ENCODE results near the gene CXCR1.

- TF ChIP-seq CTCF (IDR thresholded peaks at IDR 0.05) (no peak), EZH2 (IDR thresholded peaks at IDR 0.05) (no peak)
These were observed 26.9 kb upstream of the CXCR1 start for GRCh38 chr2:218193701-218194100.

Data from neural progenitor cell (in vitro differentiated cells).